PC-9 (cell line): ENCODE measurements around the gene PCGF6. TPM values are rescaled to one million over a fixed set of nuclear protein-coding genes. Genes with fewer than 3 reads are reported as not detected.
"Not testable (repeated sequence)": the region's sequence is repeated elsewhere in the genome, so short reads cannot be mapped to it uniquely, and the experiment has no call there.

Experiments
- BruUV-seq: library from RNA; stranded (reverse); fragments of 400-500 nt; replicated peaks from 2 replicates; lab custom pipeline; 2021; lab: Mats Ljungman, UMichigan
- CTCF ChIA-PET: fragments of 300-600 bp; sonication (Branson Sonifier 250); formaldehyde crosslinking; loops from one replicate; lab custom pipeline; 2022; ENCODE audit warnings: antibody characterized with exemption; lab: Charles Lee
- POLR2A ChIA-PET: fragments of 300-600 bp; sonication (Branson Sonifier 250); formaldehyde crosslinking; loops from one replicate; lab custom pipeline; 2022; ENCODE audit warnings: antibody characterized with exemption; ENCODE audit not compliant: unreplicated experiment; lab: Charles Lee
- DNase-seq, 2 experiments: peaks; one replicate each; pipeline versions ENCODE4 v3.0.0 to v3.0.0-alpha.2; 2015 to 2022; ENCODE audit warnings: mixed read lengths in 1 of 2
- H2AFZ ChIP-seq: fragments of 200-600 bp; sonication (generic); 2 replicates; pipeline ENCODE4 v1.8.1; 2017; ENCODE audit warnings: antibody characterized with exemption
- H3F3A ChIP-seq: fragments of 200-600 bp; sonication (generic); 2 replicates; pipeline ENCODE4 v1.8.1; 2017; ENCODE audit warnings: antibody characterized with exemption, mild to moderate bottlenecking, low read depth; ENCODE audit not compliant: insufficient read depth
- H3K27ac ChIP-seq: fragments of 200-600 bp; sonication (generic); 2 replicates; pipeline ENCODE4 v1.6.1; 2016; ENCODE audit warnings: mixed run types
- H3K27me3 ChIP-seq: fragments of 200-600 bp; sonication (generic); 2 replicates; pipeline ENCODE4 v1.6.1; 2016; ENCODE audit warnings: low read depth, mixed run types; ENCODE audit not compliant: insufficient read depth
- H3K36me3 ChIP-seq: fragments of 200-600 bp; sonication (generic); 2 replicates; pipeline ENCODE4 v1.6.1; 2016; ENCODE audit warnings: low read depth, mixed run types
- H3K4me1 ChIP-seq: fragments of 200-600 bp; sonication (generic); replicated peaks from 2 replicates; pipeline ENCODE4 v1.6.1; 2016; ENCODE audit warnings: mixed run types; ENCODE audit not compliant: insufficient read depth
- H3K4me2 ChIP-seq: fragments of 200-600 bp; sonication (generic); 2 replicates; pipeline ENCODE4 v1.6.1; 2017; ENCODE audit warnings: mixed run types
- H3K4me3 ChIP-seq: fragments of 200-600 bp; sonication (generic); 2 replicates; pipeline ENCODE4 v1.6.1; 2016; ENCODE audit warnings: mixed run types
- H3K79me2 ChIP-seq: fragments of 200-600 bp; sonication (generic); 2 replicates; pipeline ENCODE4 v1.6.1; 2017; ENCODE audit warnings: low read depth, mixed run types
- H3K9me2 ChIP-seq: fragments of 200-600 bp; sonication (generic); 2 replicates; pipeline ENCODE4 v1.8.1; 2017; ENCODE audit warnings: mild to moderate bottlenecking; ENCODE audit not compliant: insufficient read depth
- H3K9me3 ChIP-seq: fragments of 200-600 bp; sonication (generic); 2 replicates; pipeline ENCODE4 v1.8.1; 2016; ENCODE audit warnings: low read depth; ENCODE audit not compliant: insufficient read depth
- H4K20me1 ChIP-seq: fragments of 200-600 bp; sonication (generic); 2 replicates; pipeline ENCODE4 v1.8.1; 2017; ENCODE audit not compliant: insufficient read depth
- CTCF ChIP-seq: fragments of 200-600 bp; sonication (generic); conservative IDR thresholded peaks from 2 replicates; pipeline ENCODE4 v1.6.1; 2017; ENCODE audit warnings: mixed run types, antibody characterized with exemption, mild to moderate bottlenecking, moderate library complexity
- EZH2 ChIP-seq: fragments of 200-600 bp; sonication (generic); IDR thresholded peaks from 2 replicates; pipeline ENCODE4 v1.8.0; 2017; ENCODE audit warnings: antibody characterized with exemption, low read depth
- intact Hi-C: fragments of 100-400 bp; cut with micrococcal nuclease; formaldehyde crosslinking; loops from one replicate; pipeline ENCODE4 v1.10.0; 2022; ENCODE audit not compliant: unreplicated experiment
- total RNA-seq: library from RNA; stranded (reverse); gene quantifications from 2 replicates; pipeline ENCODE4 v1.2.3, GENCODE V29; 2021

PCGF6 gene
- total RNA-seq, 1 experiment from 2014 or later = 4.5 TPM

- peaks cover 5% of the 10 kb centered on the region; the same call in 1 of the 2 replicates for H3K4me1 ChIP-seq
- no peaks in the 10 kb centered on the region for H3K36me3 ChIP-seq
- ChIA-PET CTCF (no interaction called here), POLR2A (no interaction called here)
- H3F3A ChIP-seq = peaks cover under 1% of the 10 kb centered on the region; the same call in 1 of the 2 replicates
- BruUV-seq = no TSS peak
- H3K27ac ChIP-seq = no peak overlapping the region
- no peaks in the 10 kb centered on the region for H4K20me1 ChIP-seq
- H3K9me2 ChIP-seq = no peaks in the 10 kb centered on the region
- no peak overlapping the region for H3K4me2 ChIP-seq
- no peak overlapping the region for H3K4me3 ChIP-seq
- H3K27me3 ChIP-seq = no peaks in the 10 kb centered on the region
- TF ChIP-seq EZH2 (no peak), CTCF (no peak)
- H3K79me2 ChIP-seq = no peaks in the 10 kb centered on the region
- H2AFZ ChIP-seq = no peak overlapping the region
- DNase-seq = no peak
- intact Hi-C loops = no loop called here
- H3K9me3 ChIP-seq = no peaks in the 10 kb centered on the region
Measured at GRCh38 chr10:103355906-103356599, 5.1 kb upstream of the PCGF6 start.

- H3K4me3 ChIP-seq, H3K27ac ChIP-seq, intact Hi-C loops, H3K9me2 ChIP-seq, H3K27me3 ChIP-seq, DNase-seq, CTCF ChIA-PET, POLR2A ChIA-PET, H3K4me2 ChIP-seq, H3F3A ChIP-seq, H3K79me2 ChIP-seq, BruUV-seq, H3K36me3 ChIP-seq, H4K20me1 ChIP-seq, H3K9me3 ChIP-seq, H3K4me1 ChIP-seq, H2AFZ ChIP-seq: not testable (repeated sequence)
Measured at GRCh38 chr10:103354567-103354966, 3.6 kb upstream of the PCGF6 start.

- no peaks in the 10 kb centered on the region for H3K27me3 ChIP-seq
- DNase-seq = no peak
- no peaks in the 10 kb centered on the region for H3K9me2 ChIP-seq
- peaks cover 10% of the 10 kb centered on the region; the same call in 1 of the 2 replicates for H3K79me2 ChIP-seq
- no peak overlapping the region for H3K27ac ChIP-seq
- no TSS peak for BruUV-seq
- H3K4me2 ChIP-seq = no peak overlapping the region
- H3F3A ChIP-seq = no peaks in the 10 kb centered on the region; the same call in 1 of the 2 replicates
- no peaks in the 10 kb centered on the region for H4K20me1 ChIP-seq
- ChIA-PET POLR2A (interaction anchor here (0.5 kb wide), 1 partner anchor 160 kb away, joined by 4 read pairs; the partner anchor contains the start of gene NT5C2), CTCF (no interaction called here)
- no peak overlapping the region for H2AFZ ChIP-seq
- intact Hi-C loops = no loop called here
- peaks cover 5% of the 10 kb centered on the region; the same call in 1 of the 2 replicates for H3K4me1 ChIP-seq
- H3K9me3 ChIP-seq = no peaks in the 10 kb centered on the region
- no peak for TF ChIP-seq EZH2
- no peak for TF ChIP-seq CTCF
- H3K36me3 ChIP-seq = no peaks in the 10 kb centered on the region
- H3K4me3 ChIP-seq = no peak overlapping the region
Measured at GRCh38 chr10:103353281-103353680, 2.3 kb upstream of the PCGF6 start.
